ENCODE data around the gene PTPRE.

DNA sequence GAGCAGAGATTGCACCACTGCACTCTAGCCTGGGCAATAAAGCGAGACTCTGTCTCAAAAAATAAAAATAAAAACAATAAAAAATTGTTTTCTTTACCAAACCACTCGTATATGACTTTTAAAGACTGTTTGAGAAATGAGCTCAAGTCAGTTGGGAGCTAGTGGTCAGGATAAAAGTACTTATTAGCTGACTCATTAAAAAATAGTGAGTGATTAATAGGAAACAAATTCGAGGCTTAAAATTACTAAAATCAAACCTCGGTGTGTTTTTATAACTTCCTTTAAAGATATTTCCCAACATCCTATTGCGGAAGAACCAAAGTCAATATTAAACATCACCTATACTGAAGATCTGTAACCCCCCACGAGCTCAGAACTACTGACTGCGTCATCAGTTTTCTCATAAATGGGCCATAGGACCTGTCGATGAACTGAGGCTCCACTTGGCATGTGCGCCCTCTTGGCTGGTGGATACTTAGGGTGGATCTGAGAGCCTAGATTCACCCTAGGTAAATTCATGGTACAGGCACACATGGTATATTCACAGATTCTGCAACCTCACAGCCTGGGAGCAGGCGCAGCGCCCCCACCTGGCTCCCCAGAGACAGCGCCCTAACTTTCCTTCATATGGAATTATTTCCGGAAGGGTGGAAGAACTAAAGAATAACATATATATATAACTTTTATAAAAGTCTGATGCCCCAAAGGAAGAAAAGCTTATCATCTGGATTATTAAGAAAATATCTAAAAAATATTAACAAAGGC, 210.1 kb downstream of the PTPRE start:
- TF ChIP-seq, protein P1, sequence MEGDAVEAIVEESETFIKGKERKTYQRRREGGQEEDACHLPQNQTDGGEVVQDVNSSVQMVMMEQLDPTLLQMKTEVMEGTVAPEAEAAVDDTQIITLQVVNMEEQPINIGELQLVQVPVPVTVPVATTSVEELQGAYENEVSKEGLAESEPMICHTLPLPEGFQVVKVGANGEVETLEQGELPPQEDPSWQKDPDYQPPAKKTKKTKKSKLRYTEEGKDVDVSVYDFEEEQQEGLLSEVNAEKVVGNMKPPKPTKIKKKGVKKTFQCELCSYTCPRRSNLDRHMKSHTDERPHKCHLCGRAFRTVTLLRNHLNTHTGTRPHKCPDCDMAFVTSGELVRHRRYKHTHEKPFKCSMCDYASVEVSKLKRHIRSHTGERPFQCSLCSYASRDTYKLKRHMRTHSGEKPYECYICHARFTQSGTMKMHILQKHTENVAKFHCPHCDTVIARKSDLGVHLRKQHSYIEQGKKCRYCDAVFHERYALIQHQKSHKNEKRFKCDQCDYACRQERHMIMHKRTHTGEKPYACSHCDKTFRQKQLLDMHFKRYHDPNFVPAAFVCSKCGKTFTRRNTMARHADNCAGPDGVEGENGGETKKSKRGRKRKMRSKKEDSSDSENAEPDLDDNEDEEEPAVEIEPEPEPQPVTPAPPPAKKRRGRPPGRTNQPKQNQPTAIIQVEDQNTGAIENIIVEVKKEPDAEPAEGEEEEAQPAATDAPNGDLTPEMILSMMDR (IDR thresholded peaks at IDR 0.05), result peak; percentile 60; the same call in 1 of the 2 replicates
- no peak for TF ChIP-seq NR2C2 (CRISPR knock-in tag; IDR thresholded peaks at IDR 0.05)
- TF ChIP-seq, protein P2, sequence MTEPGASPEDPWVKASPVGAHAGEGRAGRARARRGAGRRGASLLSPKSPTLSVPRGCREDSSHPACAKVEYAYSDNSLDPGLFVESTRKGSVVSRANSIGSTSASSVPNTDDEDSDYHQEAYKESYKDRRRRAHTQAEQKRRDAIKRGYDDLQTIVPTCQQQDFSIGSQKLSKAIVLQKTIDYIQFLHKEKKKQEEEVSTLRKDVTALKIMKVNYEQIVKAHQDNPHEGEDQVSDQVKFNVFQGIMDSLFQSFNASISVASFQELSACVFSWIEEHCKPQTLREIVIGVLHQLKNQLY (CRISPR knock-in tag; IDR thresholded peaks at IDR 0.05), result no peak
- TF ChIP-seq, protein P3, sequence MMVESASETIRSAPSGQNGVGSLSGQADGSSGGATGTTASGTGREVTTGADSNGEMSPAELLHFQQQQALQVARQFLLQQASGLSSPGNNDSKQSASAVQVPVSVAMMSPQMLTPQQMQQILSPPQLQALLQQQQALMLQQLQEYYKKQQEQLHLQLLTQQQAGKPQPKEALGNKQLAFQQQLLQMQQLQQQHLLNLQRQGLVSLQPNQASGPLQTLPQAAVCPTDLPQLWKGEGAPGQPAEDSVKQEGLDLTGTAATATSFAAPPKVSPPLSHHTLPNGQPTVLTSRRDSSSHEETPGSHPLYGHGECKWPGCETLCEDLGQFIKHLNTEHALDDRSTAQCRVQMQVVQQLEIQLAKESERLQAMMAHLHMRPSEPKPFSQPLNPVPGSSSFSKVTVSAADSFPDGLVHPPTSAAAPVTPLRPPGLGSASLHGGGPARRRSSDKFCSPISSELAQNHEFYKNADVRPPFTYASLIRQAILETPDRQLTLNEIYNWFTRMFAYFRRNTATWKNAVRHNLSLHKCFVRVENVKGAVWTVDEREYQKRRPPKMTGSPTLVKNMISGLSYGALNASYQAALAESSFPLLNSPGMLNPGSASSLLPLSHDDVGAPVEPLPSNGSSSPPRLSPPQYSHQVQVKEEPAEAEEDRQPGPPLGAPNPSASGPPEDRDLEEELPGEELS (CRISPR knock-in tag; IDR thresholded peaks at IDR 0.05), result no peak
